Activated CD4-positive, alpha-beta T cell treated with anti-CD3 and anti-CD28 coated beads for 24 hours (primary cell): ENCODE measurements around the gene NUFIP1.
"Not testable (repeated sequence)": the region's sequence is repeated elsewhere in the genome, so short reads cannot be mapped to it uniquely, and the experiment has no call there.

ENCODE experiments used
- DNase-seq, 2 donors: peaks; one replicate each; pipeline ENCODE4 v3.0.0-alpha.2; 2020; ENCODE audit warnings: low read depth in 2 of 2

Gene NUFIP1

DNA sequence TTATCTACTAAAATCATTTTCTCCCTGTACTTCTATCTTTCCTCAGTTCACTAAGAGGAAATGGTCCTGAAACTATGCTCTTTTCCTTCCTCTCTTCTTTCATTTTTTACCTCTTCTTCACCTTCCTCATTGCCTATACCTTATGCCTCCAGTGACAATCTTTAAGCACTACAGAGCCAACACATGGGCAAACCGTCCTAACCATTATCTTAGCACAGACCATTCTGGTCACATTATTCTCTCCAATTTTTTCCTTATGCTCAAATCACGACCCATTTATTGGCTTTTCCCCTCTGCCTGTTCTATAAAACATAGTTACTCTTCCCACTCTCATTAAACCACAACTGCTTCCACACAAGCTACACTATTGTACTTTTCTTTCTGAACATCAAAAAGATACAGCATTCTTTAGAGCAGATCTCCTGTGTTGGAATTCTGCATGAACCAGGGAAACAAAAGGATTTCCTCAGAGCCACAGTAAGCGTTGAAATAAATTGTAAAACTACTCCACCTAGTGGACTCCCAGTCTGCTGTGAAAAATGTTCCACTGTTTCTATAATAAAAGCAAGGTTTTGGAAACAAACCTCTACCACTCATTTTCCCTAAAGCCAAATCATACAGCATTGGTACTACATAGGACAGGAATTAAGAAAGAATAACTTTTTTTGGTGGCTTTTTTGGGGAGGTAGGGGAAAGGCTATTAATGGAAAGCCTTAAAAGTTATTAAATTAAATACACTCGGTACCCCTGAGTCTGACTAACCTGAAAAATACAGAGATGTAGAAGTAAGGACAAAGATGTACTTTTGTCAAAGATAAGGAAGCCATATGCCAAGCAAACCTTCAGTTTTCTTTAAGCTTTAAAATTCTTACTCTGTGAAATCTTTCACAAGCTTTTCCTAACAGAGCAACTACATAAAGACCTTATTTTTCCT lies 19.5 kb downstream of the NUFIP1 start:
- DNase-seq: no peak

DNA sequence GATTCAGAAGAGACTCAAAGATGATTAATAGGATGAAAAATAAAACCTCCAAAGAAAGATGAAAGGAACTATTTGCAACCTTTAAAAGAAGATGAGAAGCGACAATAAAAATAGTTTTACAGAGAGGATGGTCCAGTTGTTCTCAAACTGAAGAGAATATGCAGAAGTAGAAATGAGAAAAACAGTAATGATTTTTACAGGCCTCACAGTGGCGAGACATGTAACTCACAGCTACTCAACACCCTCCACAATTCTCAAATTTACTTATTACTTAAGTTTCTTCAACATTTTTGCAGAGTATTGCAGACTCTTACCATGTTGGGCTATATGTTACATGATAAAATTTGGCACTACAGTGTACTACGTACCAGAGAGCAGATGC lies 20.8 kb downstream of the NUFIP1 start:
- DNase-seq: no peak

DNA sequence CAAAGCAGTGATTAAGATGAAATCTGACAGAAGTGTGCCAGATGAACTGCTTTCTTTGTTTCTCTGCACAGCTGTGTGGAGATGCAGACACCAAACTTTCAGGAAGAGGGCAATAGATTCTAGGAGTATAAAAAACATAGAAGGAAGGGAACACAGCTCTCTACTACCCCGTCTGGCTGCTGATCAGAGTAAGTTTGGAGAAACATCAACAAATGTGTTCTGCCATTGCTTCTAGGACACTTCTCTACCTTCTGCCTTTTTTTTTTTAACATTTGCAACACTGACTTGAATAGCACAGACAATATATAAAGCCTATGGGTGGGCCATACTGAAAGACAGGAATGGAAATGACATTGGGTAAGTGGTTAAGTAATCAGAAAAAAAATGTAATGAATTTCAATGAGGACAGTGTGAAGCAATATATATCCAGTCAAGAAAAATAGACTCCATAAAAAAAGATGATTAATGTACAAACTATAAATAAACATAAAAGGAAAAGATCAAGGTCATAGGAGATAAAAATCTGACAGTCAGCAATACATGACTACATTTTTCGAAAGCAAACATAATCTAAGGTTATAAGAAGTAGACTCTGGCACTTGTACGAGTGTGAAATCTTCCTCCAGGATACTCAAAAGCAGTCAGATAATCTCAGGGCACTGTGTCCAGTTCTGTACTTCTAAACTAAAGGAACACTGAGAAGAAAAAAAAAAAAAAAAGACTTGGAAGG lies 21.4 kb downstream of the NUFIP1 start:
- no peak for DNase-seq

- no peak for DNase-seq
Observed at GRCh38 chr13:44961997-44962396, 27.3 kb downstream of the NUFIP1 start.

DNA sequence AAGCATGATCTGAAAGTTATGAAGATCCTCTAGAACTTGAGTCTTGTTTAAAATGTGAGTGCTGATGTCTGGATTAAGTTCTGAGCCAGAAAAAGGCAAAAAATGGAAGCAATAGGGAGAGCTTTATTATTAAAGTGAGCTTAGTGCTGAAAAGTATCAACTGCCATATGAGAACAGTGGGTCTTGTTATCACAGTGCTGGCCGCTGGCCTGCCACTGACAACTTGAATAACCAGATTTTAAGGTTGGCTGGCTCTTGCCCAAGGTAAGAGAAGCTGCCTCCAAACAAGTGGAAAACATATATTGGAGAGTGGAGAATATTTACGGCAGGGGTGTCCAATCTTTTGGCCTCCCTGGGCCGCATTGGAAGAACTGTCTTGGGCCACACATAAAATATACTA lies 33.9 kb downstream of the NUFIP1 start:
- DNase-seq: no peak

GRCh38 chr13:44954224-44954623 lies 35.0 kb downstream of the NUFIP1 start:
- DNase-seq: no peak

- no peak for DNase-seq
Observed at GRCh38 chr13:44952671-44953070, 36.6 kb downstream of the NUFIP1 start.

DNA sequence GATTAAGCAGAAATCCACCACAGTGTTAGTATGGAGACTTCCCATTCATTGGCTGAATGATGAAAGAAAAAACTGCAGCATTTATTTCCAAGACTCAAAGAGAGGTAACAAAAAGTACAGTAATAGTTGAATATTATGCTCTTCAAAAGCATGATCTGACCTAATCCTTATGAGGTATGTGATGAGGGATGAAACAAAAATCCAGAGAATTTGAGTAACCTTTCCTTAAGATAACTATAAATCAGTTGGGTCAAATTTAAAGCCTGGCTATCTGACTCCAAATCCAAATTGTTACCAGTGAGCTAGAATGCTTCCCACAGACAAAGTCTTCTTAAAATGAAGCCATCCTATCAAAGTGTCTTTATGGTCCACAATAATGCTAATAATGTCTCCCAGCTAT lies 38.1 kb downstream of the NUFIP1 start:
- DNase-seq: no peak

GRCh38 chr13:44943411-44943810 lies 45.9 kb downstream of the NUFIP1 start:
- DNase-seq: not testable (repeated sequence)

DNA sequence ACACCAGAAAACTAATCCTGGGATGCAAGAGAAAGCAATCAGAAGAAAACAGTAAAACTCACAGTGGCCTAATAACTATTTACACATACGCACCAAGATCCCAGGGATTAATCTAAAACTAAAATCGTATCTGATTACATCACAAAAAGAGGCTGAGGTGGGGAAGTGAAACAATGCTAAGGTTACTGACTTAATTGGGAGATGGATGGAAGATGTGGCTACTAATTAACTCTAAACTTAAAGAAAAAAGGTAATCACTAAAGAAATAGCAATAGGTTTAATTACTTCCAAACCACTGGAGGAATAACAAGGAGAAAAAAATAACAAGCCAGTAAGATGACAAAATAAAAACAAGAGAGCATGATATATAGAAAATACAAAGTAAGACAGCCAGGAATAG lies 50.4 kb downstream of the NUFIP1 start:
- no peak for DNase-seq

DNA sequence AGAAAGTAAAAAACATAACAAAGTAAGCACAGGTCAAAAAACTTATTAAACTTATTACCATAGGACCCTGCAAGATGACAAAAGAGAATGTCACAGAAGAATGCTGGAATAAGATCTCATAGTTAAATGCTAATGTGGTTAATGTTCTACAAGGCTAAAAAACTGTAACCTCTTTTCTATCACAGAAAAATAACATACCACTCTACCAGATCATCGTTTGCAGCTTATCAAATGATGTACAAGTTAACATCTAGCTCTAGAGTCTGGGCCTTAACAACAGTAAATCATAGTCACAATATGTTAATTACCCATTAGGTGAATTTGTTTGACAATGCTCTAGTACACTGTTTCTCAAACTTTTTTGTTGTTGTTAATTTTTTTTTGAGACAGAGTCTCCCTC lies 53.0 kb downstream of the NUFIP1 start:
- no peak for DNase-seq

GRCh38 chr13:44934724-44935123 lies 54.5 kb downstream of the NUFIP1 start:
- no peak for DNase-seq

GRCh38 chr13:44932850-44933251 lies 56.4 kb downstream of the NUFIP1 start:
- no peak for DNase-seq

- no peak for DNase-seq
Observed at GRCh38 chr13:44932171-44932849, 57.0 kb downstream of the NUFIP1 start.

GRCh38 chr13:44930963-44931623 lies 58.2 kb downstream of the NUFIP1 start:
- DNase-seq: no peak

- DNase-seq: no peak
Observed at GRCh38 chr13:44930280-44930679, 59.0 kb downstream of the NUFIP1 start.

DNA sequence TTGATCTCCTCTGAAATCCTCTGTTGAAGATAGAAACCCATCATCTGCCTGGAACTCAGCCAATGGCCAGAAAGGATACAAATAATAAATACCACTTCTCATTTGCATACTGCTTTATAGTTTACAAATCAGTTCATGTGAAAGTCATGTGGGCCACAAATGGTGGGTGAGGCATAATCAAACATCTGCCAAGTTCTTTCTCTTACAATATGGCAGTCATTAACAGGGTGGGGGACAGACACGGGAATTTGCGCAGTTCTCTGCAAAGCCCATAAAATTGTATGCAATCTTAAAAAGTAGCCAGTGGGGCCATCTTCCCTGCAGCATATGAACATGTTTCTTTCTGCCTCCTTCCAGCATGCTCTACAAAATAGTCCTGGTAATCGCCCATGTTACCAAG lies 59.6 kb downstream of the NUFIP1 start:
- DNase-seq: no peak

- DNase-seq: no peak
Observed at GRCh38 chr13:44927968-44928367, 61.3 kb downstream of the NUFIP1 start.

DNA sequence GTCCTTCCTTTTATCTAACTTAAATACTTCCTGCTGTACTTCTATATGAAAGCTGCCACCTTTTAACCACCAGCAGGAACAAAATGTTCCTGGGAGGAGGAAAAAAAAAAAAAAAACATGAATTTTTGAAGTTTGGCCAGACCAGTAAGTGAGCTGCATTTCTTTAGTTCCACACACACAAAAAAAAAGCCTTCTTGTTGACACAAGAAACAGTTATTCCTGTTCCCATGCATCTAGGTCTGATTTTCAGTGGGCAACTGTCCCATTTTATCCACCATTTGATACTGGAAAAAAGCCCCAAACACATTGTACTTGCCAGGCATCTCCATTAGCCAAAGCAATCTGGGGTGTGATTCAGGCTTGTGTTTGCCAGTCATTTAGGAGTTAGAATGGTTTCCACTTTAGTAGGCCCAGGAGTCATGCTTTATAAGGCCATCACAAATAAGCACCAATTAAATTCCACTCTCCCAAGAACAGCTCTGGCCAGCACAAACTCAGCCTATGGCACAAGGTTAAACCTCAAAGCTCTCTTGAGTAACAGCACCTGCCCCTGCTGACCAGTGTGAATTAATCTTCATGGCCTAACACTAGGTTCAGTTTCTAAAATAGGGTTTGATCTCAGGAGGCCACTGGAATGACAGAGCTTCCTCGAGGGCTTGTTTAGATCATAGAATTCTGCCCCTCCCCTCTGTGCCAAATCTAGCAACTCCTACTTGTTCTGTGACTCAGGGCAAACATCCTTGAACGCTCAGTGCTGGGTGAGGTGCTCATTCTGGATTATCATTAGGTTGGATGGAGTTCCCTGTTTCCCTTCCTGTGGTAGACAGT lies 67.1 kb downstream of the NUFIP1 start:
- DNase-seq: no peak

DNA sequence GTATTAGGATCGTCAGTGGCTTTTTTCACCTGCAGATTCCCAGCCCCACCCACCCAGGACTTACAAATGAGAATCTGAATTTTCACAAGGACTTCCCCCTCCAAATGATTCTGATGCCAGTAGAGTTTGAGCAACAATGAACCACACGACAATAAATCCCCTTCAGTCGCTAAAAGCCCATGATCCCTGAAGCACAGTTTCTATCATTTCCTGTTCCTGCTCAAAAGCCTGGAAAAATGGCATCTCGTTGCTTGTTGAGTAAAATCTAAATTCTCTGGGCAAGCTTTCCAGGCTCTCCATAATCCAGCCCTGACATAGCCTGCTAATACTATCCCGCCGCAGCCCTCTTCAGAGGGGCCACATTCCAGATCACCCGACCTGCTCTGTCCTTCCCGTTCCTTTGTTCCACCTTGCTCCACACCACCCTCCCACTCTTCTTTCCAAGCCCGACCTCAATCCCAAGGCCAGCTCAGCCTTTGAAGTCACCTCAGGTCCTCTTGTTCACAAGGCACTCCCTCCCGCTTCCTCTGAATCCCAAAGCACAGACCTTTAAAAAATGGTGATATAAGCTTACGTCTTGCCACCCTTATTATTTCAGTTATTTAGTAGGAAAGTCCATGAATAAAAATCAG lies 67.9 kb downstream of the NUFIP1 start:
- DNase-seq: no peak

DNA sequence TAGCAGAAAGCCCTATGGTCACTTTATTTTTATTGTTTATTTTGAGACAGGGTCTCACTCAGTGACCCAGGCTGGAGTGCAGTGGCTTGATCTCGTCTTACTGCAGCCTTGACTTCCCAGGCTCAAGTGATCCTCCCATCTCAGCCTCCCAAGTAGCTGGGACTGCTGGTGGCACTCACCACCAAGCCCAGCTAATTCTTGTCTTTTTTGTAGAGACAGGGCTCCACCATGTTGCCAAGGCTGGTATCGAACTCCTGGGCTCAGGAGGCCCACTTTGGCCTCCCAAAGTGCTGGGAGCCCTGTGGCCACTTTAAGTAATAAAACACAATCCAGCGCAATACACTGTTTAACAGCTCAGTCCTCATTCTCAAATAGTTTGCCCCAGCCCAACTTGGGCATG lies 69.3 kb downstream of the NUFIP1 start:
- no peak for DNase-seq
